ENCODE measurements around the gene PMM1.

DNA sequence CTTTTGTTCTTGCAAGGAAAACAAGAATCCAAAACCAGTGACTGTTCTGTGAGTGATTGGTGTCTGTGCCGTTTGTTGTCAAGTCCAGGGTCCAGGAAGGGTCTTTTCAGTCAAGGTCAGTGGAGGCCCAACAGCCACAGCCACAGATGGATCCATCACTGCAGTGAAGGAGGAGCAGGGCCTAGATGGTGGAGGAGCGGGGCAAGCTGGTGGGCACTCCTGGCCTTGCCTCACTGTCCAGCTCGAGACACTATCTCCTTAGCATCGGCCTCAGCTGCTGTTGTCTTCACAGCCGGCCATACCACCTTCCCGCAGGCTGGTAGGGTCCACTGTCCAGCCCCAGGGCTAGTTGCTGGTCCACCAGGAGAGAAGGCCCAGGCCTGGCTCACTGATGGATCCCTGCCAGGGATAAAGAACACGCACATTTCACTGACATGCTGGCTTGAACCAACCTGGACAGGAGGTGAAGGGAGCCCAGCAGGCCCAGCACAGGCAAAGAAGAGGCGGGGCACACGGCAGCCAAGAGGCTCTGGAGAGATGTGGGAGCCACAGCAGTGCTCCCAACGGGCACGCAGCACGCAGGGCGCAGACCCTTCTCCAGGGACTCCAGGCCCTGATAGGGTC lies 60.6 kb downstream of the PMM1 start:
- no peak for TF ChIP-seq RAD21 (conservative IDR thresholded peaks at IDR 0.05)
- no peak for TF ChIP-seq POLR2AphosphoS5 (IDR thresholded peaks at IDR 0.05)
- TF ChIP-seq CTCF (IDR thresholded peaks at IDR 0.05; ENCODE audit: poor library complexity, severe bottlenecking), result no peak
- no peak for TF ChIP-seq EZH2 (IDR thresholded peaks at IDR 0.05; ENCODE audit: borderline replicate concordance, insufficient read depth, low read length, poor library complexity, severe bottlenecking)

Data from neural cell (in vitro differentiated cells).